Epithelial cell of proximal tubule (primary cell): ENCODE measurements around the gene IMPDH2. TPM values are rescaled to one million over a fixed set of nuclear protein-coding genes. Genes with fewer than 3 reads are reported as not detected.
A peak's percentile ranks its signal among the peaks of the same experiment; 100 is the strongest.

ENCODE experiments used
- DNase-seq: peaks from one replicate; pipeline ENCODE4 v3.0.0-alpha.2; 2011; ENCODE audit warnings: low read depth
- H3K4me3 ChIP-seq: 2 replicates; pipeline ENCODE4 v1.5.1; 2011; ENCODE audit warnings: low read depth, mild to moderate bottlenecking, low read length
- total RNA-seq: library from RNA; depleted of rRNA; stranded (reverse); fragments of >200 nt; gene quantifications from 2 replicates; pipeline ENCODE4 v1.2.3, GENCODE V29; 2015
- TF ChIP-seq, protein P1 (sequence below): conservative IDR thresholded peaks from 2 replicates; pipeline ENCODE4 v1.5.1; 2012; ENCODE audit warnings: low read depth, mild to moderate bottlenecking, low read length

Gene IMPDH2
- 253 and 258 TPM in 2 replicates for total RNA-seq

DNA sequence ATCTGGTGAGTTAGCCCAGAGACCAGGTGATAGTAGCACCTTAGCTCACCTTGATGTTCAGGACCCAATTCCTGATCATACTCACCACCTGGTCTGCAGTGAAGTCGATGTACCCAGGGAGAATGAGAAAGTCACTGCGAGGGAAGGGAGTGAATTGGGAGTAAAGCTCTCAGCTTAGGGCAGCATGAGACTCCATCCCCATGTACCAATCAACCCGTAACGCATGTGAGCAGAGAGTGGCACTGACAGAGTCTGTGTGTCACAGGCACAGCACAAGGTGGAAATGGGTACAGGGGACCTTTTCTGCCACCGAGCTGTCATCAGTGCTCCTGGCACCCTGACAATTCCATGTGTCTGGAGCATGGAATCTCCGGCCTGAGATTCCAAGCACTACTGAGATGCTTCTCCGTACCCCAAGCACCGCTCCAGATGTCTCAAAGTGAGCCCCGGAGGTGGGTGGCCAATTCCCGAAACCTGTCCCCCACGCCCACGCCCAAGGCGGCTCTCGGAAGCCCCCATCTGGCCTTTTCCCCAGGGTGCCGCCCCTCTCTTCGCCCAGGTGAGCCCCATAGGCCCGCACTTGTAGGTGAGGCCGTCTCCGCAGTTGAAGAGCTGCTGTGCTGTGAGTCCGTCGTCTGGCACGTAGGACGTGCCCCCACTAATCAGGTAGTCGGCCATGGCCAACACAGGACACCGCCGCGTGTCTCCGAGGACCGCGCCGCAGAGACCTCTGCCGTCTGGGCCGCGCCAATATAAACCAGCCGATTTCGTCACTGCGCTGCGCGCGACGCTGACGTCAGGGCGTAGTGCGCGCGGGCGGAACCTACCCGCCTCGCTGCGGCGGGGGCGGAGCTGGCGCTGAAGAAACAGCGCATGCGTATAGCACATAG, at the start of gene IMPDH2:
Gene IMPDH2 (minus strand): TSS at position 726 of the 890 bp plus-strand sequence. CDS start 48 bp downstream, at position 678.
- TF ChIP-seq, protein P1, sequence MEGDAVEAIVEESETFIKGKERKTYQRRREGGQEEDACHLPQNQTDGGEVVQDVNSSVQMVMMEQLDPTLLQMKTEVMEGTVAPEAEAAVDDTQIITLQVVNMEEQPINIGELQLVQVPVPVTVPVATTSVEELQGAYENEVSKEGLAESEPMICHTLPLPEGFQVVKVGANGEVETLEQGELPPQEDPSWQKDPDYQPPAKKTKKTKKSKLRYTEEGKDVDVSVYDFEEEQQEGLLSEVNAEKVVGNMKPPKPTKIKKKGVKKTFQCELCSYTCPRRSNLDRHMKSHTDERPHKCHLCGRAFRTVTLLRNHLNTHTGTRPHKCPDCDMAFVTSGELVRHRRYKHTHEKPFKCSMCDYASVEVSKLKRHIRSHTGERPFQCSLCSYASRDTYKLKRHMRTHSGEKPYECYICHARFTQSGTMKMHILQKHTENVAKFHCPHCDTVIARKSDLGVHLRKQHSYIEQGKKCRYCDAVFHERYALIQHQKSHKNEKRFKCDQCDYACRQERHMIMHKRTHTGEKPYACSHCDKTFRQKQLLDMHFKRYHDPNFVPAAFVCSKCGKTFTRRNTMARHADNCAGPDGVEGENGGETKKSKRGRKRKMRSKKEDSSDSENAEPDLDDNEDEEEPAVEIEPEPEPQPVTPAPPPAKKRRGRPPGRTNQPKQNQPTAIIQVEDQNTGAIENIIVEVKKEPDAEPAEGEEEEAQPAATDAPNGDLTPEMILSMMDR: no peak
- DNase-seq: no peak
- peak within 1 kb of the TSS; percentile 89 for H3K4me3 ChIP-seq

- TF ChIP-seq, protein P1: no peak
- H3K4me3 ChIP-seq: no peak overlapping the region
- no peak for DNase-seq
Measured at GRCh38 chr3:49076646-49077045, 47.4 kb upstream of the IMPDH2 start.

DNA sequence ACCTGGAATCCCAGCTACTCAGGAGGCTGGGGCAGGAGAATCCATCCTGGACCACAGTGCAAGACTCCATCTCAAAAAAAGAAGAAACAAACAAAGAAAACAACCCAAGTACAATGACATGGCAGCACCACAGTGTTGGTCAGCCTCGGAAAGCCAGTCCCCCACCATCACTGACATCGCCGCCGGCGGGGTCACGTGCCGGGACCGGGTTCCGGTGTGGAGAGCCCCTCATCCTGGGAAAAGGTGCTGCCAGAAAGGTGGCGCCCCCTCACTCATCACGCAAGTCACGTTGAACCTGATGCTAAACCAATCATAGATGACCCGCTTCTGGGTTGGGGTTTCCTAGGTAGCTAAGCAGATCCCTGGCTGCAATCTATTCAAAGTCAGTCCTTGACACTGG, 46.9 kb upstream of the IMPDH2 start:
- TF ChIP-seq, protein P1: no peak
- H3K4me3 ChIP-seq: no peak overlapping the region
- DNase-seq: no peak

DNA sequence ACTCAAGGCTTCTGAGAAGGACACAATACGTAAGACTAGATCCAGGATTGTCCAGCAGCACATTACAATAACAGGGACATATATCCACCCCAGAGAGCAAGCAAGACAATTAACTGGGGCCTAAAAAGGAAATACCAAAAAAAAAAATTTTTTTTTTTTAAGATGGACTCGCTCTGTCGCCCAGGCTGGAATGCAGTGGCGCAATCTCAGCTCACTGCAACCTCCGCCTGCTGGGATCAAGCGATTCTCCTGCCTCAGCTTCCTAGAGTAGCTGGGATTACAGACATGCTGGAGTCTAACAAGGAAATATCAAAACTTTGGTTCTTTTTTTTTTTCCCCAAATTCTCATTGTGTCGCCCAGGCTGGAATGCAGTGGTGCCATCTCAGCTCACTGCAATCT, 28.8 kb upstream of the IMPDH2 start:
- no peak overlapping the region for H3K4me3 ChIP-seq
- TF ChIP-seq, protein P1: no peak
- no peak for DNase-seq

GRCh38 chr3:49057268-49057667, 28.1 kb upstream of the IMPDH2 start:
- TF ChIP-seq, protein P1: no peak
- DNase-seq: no peak
- H3K4me3 ChIP-seq: no peak overlapping the region

- DNase-seq: no peak
- TF ChIP-seq, protein P1: no peak
- no peak overlapping the region for H3K4me3 ChIP-seq
Measured at GRCh38 chr3:49054344-49054862, 25.2 kb upstream of the IMPDH2 start.
